GM19395 (cell line): ENCODE results near the gene PRG3.

ENCODE experiments used
- ATAC-seq: cut with Tn5 transposase; IDR thresholded peaks from one replicate; pipeline ENCODE4 v1.9.1; 2021; ENCODE audit warnings: mild to moderate bottlenecking, moderate library complexity; ENCODE audit not compliant: unreplicated experiment

PRG3 gene

DNA sequence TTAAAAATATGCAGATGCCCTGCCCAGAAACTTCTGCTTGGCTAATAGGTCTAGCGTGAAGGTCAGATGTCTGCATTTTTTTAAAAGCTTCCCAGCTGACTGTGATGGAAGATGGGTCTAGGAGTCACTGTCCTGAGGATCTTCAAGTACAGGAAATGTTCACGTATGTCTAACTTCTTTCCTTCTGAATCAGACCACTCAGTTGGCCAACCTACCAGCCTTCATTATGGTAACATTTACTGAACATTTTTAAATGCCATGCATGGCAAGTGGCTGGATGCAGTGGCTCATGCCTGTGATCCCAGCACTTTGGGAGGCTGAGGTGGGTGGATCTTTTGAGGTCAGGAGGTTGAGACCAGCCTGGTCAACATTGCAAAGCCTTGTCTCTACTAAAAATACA lies 10.6 kb upstream of the PRG3 start:
- ATAC-seq = no peak

DNA sequence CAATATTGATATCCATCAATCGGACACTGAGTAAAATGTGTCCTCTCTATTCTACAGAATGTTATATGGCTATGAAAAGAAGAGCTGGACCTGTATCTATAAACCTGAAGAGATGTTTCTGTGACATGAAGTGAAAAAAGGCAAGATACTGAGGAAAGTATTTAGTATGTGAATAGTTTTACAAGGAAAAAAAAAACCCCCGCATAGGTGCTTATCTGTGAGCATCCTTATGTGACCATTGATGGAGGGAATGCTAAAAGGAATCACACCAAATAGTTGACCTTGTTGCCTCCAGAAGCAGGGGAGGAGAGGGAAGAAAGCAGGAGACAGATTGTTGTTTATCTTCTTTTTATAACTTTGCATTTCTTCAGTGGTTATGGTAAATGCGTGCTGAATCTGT lies 10.2 kb upstream of the PRG3 start:
- ATAC-seq = no peak

DNA sequence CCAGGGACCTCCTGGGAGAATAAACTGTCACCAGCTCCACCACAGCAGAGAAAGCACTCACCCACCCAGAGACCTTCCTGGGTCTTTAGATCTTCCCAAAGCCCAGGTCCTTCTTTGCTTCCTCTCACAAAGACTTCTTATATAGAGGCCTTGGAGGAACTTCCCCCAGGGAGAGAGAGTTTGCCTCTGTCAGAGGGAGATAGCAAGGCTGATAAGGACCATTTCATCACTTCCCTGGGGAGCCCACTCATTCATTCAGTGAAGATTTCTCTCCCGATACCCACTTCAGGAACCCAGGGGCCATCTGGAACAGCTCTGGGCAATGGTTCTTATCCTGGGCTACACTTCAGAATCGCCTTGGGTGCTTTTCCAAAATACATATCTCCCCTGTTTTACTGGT lies 9.6 kb upstream of the PRG3 start, which contains the start of gene PRG2:
TSS of gene PRG2 (minus strand) at position 116 of the 400 bp plus-strand sequence. CDS start 706 bp downstream, outside the sequence.
- ATAC-seq = no peak

DNA sequence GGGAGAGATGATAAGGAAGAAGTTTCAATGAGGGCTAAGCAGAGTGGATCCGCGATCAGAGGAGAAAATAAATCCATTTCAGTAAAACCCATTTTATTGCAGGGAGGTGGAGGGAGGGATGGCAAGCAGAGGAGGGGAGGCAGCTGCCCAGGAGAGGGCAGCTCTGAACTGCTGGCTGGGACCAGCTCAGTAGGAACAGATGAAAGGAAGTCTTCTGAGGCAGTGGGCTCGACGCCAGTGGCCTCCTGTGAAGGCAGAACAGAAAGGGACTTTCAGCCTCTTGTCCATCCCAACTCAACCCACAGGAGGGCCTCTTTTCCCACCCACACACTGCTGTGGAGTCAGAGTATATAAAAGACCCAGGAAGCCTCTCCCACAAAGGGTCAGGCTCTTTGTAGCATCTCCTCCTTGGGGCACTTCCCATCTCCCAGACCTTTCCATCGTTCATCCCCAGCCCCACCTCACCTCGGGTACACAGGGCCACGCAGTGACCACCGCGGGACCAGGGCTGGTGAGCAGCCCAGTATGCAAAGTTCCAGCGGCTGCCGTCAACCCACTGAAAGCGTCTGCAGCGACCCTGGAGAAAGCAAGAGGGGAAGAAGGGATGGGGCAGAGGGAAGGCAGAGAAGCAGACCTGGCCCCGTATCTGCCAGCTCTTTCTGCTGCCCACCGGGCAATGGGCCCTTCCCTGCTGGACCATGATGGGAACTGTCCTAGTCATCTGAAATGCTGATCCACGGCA lies 6.5 kb upstream of the PRG3 start:
- ATAC-seq = no peak

DNA sequence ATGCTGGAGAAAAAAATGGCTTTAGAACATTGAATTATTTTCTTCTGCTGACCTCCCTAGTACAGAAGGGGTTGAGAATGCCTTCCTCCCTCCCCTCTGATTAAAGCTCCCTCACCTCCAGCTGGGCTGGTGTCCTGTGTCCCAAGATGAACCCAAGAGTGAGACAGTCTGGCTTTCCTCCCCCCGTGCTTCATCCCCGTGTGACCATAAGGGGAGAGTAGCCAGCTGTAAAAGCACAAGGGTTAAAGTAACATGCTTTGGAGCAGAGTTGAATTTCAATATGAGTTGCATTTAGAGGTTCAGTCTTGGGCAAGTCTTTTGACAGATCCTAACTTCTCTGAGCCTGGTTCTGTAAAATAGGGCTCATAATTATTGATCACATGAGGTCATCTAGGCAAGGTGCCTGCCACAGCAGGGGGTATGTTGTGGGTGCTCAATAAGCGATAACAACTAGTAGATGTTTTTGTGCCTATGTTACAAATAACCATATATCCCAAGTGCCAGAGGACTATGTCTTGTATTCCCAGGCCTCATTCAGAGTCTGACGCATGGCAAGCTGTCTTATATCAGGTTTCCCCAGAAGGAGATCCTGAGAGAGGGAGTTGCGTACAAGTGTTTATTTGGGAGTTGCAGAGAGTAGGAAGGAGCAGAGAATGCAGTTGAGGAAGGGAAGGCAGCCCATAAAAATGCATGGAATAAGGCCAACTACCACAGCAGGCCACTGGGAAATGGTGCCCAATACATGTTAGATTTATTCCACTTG lies 5.4 kb upstream of the PRG3 start:
- ATAC-seq = no peak

DNA sequence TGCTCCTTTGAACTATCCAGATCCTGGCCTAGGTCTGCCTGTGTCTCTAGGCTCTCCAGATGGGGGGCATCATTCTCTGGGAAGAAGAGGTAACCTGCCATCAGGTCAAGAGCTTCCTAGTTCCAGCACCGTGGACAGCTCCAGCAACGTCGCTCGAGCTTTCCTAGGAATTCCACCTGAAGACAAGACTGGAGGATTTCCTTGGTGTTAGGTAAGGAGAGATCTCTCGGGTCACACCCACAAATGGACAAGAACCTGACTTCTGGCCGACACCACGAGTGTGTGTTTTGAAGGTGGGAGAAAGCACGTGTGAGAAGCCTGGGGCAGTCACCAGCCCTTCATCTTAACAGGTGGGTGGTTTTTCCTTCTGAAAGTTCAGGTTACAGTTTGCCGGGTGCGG lies 1.2 kb downstream of the PRG3 start:
- ATAC-seq = no peak

DNA sequence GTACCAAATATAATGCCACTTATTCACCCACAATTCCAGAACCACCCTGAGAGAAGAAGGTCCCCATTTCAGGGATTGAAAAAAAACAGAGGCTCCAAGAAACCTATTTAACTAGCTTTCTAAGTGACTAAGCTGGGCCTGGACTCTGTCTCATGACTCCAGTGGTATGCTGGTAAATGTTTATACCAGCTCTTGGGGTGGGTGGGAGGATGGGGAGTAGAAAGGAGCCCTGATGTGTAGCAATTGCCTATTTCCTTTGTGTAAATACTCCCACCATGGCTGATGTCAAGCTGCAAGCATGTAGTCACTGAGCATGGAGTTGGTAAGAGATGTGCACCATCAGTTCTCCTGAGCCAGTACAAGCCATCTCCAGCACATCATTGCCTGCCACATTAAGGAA lies 2.8 kb downstream of the PRG3 start:
- ATAC-seq = no peak

DNA sequence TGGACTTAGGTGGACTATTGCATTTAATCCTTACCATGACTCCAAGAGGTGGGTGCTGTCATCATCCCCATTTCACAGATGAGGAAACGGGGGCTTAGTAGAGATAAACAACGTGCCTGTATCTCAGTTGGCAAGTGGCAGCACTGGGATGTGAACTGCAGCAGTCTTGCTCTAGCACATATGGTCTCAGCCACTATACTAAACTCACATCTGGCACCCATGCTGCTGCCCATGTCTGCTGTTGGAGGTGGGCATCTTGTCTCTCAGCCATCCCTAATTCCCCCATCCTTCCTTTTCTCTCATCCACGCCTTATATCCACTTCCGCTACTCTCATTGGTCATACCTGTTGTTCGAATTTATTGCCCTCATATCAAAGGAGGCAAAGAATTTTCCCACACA lies 3.8 kb downstream of the PRG3 start:
- ATAC-seq = no peak

DNA sequence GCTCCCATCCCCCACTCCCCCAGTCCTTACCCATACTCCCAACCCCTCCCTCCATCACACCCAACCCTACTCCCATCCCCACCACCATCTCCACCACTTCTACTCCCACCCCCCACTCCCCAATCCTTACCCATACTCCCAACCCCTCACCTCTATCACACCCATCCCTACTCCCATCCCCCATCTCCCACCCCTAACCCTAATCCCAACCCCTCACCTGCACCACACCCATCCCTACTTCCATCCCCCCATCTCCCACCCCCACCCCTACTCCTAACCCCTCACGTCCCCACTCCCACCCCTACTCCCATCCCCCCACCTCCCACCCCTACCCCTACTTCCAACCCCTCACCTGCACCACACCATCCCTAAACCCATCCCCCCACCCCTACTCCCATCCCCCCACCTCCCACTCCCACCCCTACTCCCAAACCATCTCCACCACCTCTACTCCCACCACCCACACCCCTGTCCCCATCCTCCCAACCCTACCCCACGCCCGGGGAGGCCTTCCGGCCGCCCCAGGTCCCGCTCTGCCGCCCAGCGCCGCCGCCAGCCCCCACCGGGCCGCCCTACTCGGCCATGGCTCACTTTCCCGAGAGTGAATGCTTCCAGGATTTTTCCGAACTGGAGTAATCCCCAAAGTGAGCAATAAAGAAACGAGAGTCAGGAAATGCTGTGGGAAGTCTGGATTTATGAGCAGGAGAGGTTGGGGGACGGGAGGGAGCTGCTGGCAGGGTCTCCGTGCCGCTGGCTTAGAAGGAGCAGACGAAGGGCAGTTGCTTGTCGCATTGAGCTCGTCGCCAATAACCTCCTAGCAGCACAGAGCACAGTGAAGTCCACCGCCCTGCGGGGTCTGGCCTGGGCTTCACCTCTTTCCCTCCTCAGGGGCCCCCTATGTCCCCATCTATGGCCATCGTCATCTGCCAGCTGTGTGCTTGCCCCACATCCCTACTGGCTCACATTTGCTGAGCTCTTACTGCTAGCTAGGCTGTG lies 4.6 kb downstream of the PRG3 start:
- no peak for ATAC-seq

DNA sequence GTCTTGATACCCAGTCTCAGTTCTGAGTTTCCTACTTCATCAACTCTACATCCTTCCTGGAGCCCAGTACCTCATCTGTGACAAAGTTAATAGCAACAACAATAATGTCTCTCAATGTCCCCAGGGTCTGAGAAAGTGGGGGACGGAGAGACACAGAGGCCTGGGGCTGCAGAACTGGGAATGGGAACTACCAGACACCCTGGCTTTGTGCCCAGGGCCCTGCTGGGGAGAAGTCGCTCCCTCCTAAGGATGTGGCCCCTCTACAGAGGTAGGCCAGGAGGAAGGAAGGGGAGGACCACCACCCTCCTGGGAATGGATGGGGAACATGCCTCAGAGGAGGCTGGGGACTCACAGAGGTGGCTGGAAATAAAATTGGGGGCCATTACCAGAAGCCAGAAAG lies 5.5 kb downstream of the PRG3 start:
- ATAC-seq = no peak

DNA sequence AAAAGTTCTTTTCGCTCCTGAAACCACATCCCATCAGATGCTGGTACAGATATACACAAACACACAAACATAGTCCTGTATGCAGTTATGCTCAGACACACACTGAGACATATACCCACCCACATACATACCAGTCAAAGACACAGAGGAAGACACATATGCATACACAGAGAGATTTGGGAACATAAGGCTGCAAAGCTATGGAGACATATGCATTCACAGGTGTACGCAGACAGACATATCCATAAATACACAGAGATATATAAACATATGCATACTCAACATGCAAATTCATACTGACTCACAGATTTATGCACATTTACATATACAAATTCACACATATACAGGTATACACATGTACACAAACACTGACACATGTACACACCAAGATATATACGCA lies 6.0 kb downstream of the PRG3 start:
- no peak for ATAC-seq

DNA sequence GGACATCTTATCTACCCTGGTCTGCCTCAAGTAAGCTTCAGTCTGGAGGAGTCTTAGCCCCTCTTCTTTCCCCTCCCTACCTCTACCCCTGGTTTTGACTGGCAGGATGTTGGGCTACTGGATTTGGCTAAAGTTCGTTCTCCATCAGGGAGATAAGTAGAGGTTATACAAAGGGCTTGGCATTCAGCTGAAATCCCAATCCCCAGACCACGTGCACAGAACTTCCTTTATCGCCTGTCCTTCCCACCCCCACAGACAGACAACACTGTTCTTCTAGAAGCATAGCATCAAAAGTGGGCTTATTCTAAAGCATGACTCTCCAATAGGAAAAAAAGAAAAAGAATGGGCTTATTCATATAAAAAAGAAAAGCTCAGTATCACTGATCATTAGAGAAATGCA lies 7.8 kb downstream of the PRG3 start:
- no peak for ATAC-seq

DNA sequence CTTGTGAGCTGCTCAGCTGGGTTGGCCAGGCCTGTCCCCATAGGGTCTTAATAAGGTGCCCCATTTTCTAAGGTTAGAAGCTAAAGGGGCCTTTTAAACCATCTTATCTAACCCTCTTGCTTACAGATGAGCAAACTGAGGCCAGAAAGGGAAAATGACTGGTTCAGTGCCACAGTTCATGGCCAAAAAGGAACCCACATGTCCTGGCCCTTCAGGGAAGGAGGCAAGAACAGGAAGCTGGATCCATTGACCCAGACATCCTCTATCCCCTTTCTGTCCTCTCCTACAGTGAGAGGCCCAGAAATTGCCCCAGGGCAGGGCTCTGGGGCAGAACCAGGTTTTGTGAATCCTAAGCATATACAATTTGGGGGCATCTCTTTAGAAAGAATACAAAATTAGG lies 10.0 kb downstream of the PRG3 start:
- ATAC-seq = no peak

DNA sequence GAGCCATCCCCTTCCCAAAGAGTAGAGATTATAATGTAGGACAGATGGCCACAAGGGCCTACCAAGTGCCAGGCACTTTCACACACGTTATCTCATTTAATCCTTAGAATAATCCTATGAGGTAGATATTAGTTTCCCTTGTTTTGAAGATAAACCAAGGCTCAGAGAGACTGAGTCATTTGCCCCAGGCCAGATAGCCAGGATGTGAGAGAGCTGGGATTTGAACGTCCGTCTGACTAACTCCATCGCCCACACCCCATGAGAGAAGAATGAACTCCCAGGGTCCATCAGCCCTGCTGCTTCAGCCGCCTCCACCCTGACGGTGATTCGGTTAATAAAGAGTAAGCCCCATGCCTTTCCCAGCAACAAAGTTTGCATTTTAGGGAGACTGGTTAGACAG lies 10.7 kb downstream of the PRG3 start:
- no peak for ATAC-seq

DNA sequence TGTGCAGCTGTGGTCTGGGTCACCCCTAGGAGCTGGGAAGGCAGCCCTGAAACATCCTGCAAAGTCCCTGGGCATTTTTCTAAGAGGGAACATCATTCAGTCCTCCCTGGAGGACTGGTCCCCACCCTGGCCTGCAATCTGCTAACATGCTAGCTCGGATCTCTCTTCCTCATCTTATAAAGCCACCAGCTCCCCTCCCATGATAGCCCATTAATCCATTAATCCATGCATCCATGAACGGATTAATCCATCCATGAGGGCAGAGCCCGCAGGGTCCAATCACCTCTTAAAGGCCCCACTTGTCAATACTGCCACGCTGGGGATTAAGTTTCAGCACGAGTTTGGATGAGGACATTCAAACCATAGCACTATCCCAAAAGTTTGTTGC lies 12.1 kb downstream of the PRG3 start:
- ATAC-seq = no peak

DNA sequence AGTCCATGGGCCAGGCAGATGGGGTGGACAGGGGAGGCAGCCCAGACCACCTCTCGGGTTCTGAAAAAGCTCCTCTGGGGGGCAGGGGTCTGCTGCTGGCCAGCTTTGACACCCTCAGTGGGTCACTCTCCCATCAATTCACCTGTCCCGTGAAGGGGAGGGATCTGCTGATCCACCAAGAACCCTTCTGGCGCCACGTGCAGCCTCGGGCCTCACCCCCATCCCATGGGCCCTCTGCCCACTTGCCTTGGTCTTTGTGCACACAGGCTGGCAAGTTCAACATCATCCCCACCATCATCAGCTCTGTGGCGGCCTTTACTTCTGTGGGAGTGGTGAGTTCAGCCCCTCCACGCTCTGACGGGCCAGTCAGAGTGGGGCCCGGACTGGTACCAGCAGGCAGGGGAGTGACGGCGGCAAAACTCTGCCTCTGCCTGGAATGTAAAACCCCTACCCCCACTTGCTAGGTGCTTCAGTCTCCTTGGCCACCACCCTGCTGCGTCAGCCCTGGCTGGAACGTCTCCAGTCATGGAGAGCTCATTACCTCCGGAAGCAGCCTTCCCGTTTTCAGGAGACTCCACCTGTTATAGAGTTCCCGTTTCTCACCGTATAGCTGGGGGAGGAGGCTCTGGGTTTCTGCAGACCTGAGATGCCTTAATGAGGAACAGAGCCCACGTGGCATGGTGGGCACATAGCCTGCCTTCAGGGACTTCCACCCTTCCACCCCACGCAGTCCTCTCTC lies 12.7 kb downstream of the PRG3 start:
- ATAC-seq = no peak

DNA sequence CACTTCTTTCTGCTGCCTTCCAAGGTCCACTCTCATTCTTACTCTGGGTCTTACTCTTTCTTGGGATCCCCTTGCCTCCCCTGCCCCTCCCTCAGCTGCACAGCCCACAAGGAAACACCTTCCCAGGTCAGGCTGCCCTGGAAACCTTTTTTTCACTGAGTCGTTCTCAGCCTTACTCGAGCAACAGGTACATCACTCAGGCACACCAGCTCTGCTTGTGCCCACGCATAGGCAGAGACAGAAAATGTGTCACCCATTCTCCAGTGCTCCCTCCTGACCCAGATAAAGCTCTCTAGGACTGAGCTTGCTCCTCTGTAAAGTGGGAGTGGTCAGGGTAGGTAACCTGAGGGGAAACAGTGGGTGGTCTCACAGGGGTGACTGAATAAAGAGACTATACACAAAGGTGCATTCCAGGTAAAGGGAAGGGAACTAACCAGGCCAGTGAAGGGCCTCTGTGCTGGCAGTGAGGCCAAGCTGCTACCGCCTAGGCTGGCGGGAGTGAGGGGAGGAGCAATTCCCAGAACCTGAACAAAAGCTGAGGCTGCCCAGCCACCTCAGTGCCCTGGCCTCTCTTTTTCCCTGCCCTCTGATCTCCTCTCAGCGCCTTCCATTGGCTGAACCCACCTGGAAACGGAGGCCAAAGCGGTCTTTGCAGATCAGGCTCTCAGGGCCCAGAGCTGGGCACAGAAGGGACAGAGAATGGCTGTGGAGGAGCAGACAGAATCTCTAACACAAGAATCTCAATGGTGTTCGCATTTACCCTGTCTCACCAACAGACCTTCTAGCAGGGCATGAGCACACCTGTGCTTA lies 15.9 kb downstream of the PRG3 start:
- ATAC-seq = no peak

DNA sequence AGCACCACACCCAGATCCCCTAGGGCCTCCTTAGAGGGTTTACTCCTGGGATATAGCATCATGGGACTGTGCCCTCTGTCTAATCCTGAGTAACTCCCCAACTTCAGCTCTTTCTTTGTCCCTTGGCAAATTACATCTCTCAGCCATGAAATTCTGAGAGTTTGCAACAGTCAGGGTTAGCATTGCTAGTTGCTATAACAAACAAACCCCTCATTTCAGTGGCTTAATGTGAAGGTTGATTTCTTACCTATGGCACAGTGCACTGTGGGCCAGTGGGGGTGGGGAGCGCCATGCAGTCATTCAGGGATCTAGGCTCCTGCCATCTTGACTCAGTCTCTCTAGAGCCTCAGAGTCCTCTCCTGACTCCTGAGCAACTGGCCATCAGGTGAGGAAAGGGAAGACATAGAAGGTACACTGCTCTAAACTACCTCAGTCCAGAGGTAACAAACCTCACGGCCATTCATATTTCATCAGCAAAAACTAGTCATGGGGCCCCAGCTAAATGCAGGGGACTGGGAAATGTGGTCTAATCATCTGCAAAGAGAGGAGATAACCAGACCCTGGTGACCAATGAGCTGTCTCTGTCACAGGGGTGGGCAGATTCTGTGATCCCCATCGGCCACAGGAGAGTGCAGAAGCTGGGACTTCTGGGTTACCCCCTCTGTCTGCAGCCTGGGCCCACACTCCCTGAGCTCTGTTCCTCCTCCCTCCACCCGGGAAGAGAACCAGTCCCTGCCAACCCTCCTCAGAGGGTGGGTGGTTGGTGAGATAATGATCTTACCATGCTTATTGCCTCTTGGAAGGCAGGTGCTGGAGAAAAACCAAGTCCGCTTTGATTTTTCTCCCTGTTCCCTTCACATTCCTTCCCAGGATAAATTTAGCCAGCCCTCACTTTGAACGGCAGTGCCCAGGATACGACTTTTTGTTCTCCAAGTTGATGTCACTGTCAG lies 17.5 kb downstream of the PRG3 start:
- no peak for ATAC-seq

DNA sequence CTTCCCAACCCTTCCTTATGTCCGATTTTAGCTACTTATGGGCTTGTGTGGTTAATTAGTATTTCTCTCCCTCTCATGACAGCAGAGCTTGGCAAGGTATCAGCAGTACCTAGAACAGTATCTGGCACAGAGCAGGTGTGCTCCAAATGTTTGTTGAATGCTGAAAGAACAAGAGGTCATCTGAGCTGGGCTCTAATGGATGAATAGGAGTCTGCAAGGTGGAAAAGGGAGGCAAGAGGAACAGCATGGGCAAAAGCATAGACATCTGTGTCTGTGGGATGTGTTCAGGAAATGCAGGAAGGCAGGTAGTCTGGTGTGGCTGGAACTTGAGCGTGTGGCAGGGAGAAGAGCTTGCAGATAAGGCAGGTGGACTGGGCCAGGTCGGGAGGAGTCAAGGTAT lies 19.0 kb downstream of the PRG3 start:
- no peak for ATAC-seq
